Measurements from ENCODE around the gene ICAM1.
A peak's percentile ranks its signal among the peaks of the same experiment; 100 is the strongest.

ICAM1 gene, protein sequence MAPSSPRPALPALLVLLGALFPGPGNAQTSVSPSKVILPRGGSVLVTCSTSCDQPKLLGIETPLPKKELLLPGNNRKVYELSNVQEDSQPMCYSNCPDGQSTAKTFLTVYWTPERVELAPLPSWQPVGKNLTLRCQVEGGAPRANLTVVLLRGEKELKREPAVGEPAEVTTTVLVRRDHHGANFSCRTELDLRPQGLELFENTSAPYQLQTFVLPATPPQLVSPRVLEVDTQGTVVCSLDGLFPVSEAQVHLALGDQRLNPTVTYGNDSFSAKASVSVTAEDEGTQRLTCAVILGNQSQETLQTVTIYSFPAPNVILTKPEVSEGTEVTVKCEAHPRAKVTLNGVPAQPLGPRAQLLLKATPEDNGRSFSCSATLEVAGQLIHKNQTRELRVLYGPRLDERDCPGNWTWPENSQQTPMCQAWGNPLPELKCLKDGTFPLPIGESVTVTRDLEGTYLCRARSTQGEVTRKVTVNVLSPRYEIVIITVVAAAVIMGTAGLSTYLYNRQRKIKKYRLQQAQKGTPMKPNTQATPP

DNA sequence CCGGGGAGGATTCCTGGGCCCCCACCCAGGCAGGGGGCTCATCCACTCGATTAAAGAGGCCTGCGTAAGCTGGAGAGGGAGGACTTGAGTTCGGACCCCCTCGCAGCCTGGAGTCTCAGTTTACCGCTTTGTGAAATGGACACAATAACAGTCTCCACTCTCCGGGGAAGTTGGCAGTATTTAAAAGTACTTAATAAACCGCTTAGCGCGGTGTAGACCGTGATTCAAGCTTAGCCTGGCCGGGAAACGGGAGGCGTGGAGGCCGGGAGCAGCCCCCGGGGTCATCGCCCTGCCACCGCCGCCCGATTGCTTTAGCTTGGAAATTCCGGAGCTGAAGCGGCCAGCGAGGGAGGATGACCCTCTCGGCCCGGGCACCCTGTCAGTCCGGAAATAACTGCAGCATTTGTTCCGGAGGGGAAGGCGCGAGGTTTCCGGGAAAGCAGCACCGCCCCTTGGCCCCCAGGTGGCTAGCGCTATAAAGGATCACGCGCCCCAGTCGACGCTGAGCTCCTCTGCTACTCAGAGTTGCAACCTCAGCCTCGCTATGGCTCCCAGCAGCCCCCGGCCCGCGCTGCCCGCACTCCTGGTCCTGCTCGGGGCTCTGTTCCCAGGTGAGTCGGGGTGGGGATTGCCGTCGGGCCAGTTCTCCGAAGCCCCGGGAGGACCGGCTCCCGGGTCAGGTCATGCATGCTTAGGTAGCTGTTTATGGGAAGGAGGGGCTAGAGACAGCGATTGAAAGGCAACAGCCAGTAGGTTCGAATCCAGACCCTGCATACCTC lies at the start of gene ICAM1:
Gene ICAM1 (plus strand): TSS at position 505 of the 779 bp plus-strand sequence. CDS start 40 bp downstream, at position 545.
- peak; percentile 33 for DNase-seq (ENCODE audit: low read depth)
- H3K4me3 ChIP-seq (ENCODE audit: low read length) = peak within 1 kb of the TSS; percentile 75
- peaks cover 5% of the 10 kb centered on the region for H3K4me1 ChIP-seq (ENCODE audit: control insufficient read depth, insufficient read depth, low read length)
- H3K27me3 ChIP-seq (replicated peaks; ENCODE audit: control insufficient read depth, insufficient read depth, low read length) = no peaks in the 10 kb centered on the region
- no peaks in the 10 kb centered on the region for H3K9me3 ChIP-seq (ENCODE audit: control insufficient read depth, low read length)
- H3K36me3 ChIP-seq (ENCODE audit: control insufficient read depth, insufficient read depth, low read length, severe bottlenecking) = no peaks in the 10 kb centered on the region
- H3K9ac ChIP-seq (ENCODE audit: low read length) = peak within 1 kb of the TSS; percentile 73

DNA sequence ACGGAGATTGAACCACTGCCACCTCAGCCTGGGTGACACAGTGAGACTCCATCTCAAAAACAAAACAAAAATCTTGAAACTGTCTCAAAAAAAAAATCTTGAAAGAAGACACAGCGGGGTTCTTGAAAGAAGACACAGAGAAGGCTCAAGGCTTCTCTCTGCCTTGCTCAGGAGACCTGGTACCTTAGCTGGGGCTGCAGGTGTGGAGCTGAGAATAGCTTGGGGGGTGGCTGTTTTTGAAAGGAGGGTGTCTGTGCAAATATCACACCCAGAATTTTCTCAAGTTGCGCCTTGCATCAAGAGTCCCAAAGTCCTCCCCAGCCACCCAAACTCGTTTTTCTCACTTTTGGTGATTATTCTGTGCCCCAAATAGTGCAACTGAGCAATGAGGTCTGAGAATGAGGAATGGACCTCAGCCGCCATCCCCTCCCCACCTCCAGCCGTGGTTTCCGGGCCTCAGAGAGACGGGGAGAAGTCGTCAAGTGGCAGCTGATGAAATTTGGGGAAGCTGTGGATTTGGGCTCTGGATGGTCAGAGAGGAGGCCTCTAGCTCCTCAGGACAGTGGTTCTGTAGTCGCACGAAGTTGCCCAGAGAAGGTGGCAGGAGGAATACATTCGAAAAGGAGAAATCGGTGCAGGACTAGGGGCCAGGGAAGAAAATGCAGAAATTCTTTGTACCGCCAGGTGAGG lies 48.6 kb upstream of the ICAM1 start:
- peaks cover 12% of the 10 kb centered on the region for H3K36me3 ChIP-seq (ENCODE audit: control insufficient read depth, insufficient read depth, low read length, severe bottlenecking)
- H3K9ac ChIP-seq (ENCODE audit: low read length) = no peak overlapping the region
- H3K9me3 ChIP-seq (ENCODE audit: control insufficient read depth, low read length) = no peaks in the 10 kb centered on the region
- H3K27me3 ChIP-seq (replicated peaks; ENCODE audit: control insufficient read depth, insufficient read depth, low read length) = no peaks in the 10 kb centered on the region
- peaks cover 20% of the 10 kb centered on the region for H3K4me1 ChIP-seq (ENCODE audit: control insufficient read depth, insufficient read depth, low read length)
- H3K4me3 ChIP-seq (ENCODE audit: low read length) = no peak overlapping the region
- no peak for DNase-seq (ENCODE audit: low read depth)

DNA sequence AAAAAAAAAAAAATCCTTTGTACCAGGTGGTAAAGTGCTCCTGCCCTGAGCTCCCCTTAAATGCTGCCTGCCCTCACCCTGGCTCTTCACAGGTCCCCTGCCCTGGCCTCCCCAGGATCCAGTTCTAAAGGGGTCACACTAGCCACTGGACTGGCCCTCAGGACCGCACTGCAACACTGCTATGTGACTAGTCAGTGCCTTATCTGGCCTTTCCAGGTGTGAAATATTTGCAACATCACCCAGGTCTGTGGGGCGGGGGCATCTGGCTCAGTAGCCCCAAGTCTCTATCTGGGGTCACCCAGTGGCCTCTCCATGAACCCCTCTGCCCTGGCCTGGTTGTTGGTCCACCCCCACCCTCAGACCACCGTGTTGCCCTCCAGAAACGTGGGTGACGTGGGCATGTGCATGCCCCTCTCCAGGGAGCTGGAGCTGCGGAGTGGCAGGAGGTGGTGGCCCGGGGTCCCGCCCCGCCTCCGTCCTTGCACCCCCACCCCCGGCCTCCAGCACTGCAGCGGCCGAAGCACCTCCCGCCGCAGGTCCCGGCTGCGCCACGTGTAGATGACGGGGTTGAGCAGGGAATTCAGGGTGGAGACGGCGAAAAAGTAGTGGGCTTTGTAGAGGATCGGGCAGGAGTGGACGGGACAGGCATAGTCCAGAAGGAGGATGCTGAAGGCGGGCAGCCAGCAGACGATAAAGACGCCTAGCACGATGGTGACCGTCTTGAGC lies 47.3 kb upstream of the ICAM1 start:
- H3K4me3 ChIP-seq (ENCODE audit: low read length) = no peak overlapping the region
- H3K27me3 ChIP-seq (replicated peaks; ENCODE audit: control insufficient read depth, insufficient read depth, low read length) = no peaks in the 10 kb centered on the region
- no peak for DNase-seq (ENCODE audit: low read depth)
- H3K4me1 ChIP-seq (ENCODE audit: control insufficient read depth, insufficient read depth, low read length) = peaks cover 27% of the 10 kb centered on the region
- no peak overlapping the region for H3K9ac ChIP-seq (ENCODE audit: low read length)
- H3K36me3 ChIP-seq (ENCODE audit: control insufficient read depth, insufficient read depth, low read length, severe bottlenecking) = peaks cover 12% of the 10 kb centered on the region
- no peaks in the 10 kb centered on the region for H3K9me3 ChIP-seq (ENCODE audit: control insufficient read depth, low read length)

DNA sequence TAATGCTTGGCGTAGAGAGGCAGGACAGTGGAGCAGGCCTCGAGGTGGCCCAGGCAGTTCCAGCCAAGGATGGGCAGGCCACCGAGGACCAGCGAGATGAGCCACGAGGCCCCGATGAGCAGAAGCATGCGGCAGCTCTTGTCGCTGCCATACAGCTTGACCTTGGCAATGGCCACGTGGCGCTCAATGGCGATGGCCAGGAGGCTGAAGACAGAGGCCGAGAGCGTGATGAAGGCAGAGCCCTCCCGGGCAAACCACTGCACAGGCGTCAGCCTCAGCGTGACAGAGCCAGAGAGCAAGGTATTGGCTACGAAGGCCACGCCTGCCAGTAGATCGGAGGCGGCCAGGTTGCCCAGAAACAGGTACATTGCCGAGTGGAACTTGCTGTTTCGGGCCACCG lies 46.6 kb upstream of the ICAM1 start:
- Histone ChIP-seq H3K27me3 (replicated peaks; ENCODE audit: control insufficient read depth, insufficient read depth, low read length) (no peaks in the 10 kb centered on the region), H3K4me1 (ENCODE audit: control insufficient read depth, insufficient read depth, low read length) (peaks cover 27% of the 10 kb centered on the region), H3K9me3 (ENCODE audit: control insufficient read depth, low read length) (no peaks in the 10 kb centered on the region), H3K36me3 (ENCODE audit: control insufficient read depth, insufficient read depth, low read length, severe bottlenecking) (peaks cover 12% of the 10 kb centered on the region), H3K9ac (ENCODE audit: low read length) (no peak overlapping the region), H3K4me3 (ENCODE audit: low read length) (no peak overlapping the region)
- DNase-seq (ENCODE audit: low read depth) = no peak

DNA sequence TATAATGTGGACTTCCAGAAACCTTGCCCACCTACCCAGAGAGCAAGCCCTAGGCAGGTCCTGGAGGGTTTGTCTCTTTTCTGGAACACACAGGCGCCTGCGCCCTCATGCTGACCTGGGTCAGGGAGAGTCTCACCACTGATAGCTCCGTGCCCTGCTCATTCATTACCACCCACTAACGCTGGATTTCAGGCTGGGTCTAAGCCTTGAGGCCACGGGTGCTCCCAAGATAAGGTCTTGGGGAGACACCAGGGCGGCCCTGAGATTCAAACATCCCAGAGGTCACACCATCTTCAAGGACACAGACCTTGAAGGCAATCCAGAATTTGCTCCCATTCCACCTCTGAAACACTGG lies 44.9 kb upstream of the ICAM1 start:
- H3K9ac ChIP-seq (ENCODE audit: low read length) = peak overlapping the region; percentile 67
- no peaks in the 10 kb centered on the region for H3K9me3 ChIP-seq (ENCODE audit: control insufficient read depth, low read length)
- DNase-seq (ENCODE audit: low read depth) = no peak
- peak overlapping the region; percentile 22 for H3K4me3 ChIP-seq (ENCODE audit: low read length)
- peaks cover 12% of the 10 kb centered on the region for H3K36me3 ChIP-seq (ENCODE audit: control insufficient read depth, insufficient read depth, low read length, severe bottlenecking)
- H3K4me1 ChIP-seq (ENCODE audit: control insufficient read depth, insufficient read depth, low read length) = peaks cover 24% of the 10 kb centered on the region
- no peaks in the 10 kb centered on the region for H3K27me3 ChIP-seq (replicated peaks; ENCODE audit: control insufficient read depth, insufficient read depth, low read length)

DNA sequence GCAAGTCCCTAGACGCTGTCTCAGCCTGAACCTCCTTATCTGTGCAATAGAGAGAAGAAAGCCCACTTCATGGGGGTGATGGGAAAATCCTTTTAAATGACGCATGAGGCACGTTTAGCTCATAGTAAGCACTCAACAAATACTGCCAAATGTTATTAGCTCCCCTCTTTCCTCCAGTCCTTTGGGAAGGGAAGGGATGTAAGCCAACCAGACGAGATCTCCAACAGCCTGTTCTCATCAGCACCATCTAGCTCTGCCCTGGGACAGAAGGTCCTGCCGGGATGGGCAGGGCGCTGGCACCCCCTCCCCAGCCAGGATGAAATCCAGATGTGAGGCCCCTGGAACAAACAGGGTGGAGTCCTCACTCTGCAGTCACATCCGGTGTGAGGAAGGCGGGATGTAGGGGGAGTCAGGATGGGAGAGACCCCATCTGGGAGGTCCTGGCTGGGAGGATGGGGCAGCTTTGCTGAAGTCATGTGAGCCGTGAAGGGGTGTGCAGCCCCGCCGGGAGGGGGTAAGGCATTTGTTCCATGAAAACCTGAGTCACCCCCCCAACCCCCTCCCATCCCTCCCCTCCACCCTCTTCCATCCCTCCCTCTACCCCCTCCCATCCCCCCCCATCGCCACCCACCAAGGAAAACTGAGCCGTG lies 44.4 kb upstream of the ICAM1 start:
- Histone ChIP-seq H3K4me3 (ENCODE audit: low read length) (peak overlapping the region; percentile 22), H3K27me3 (replicated peaks; ENCODE audit: control insufficient read depth, insufficient read depth, low read length) (no peaks in the 10 kb centered on the region), H3K36me3 (ENCODE audit: control insufficient read depth, insufficient read depth, low read length, severe bottlenecking) (peaks cover 12% of the 10 kb centered on the region), H3K4me1 (ENCODE audit: control insufficient read depth, insufficient read depth, low read length) (peaks cover 24% of the 10 kb centered on the region), H3K9me3 (ENCODE audit: control insufficient read depth, low read length) (no peaks in the 10 kb centered on the region), H3K9ac (ENCODE audit: low read length) (peak overlapping the region; percentile 67)
- peak; percentile 92 for DNase-seq (ENCODE audit: low read depth)

DNA sequence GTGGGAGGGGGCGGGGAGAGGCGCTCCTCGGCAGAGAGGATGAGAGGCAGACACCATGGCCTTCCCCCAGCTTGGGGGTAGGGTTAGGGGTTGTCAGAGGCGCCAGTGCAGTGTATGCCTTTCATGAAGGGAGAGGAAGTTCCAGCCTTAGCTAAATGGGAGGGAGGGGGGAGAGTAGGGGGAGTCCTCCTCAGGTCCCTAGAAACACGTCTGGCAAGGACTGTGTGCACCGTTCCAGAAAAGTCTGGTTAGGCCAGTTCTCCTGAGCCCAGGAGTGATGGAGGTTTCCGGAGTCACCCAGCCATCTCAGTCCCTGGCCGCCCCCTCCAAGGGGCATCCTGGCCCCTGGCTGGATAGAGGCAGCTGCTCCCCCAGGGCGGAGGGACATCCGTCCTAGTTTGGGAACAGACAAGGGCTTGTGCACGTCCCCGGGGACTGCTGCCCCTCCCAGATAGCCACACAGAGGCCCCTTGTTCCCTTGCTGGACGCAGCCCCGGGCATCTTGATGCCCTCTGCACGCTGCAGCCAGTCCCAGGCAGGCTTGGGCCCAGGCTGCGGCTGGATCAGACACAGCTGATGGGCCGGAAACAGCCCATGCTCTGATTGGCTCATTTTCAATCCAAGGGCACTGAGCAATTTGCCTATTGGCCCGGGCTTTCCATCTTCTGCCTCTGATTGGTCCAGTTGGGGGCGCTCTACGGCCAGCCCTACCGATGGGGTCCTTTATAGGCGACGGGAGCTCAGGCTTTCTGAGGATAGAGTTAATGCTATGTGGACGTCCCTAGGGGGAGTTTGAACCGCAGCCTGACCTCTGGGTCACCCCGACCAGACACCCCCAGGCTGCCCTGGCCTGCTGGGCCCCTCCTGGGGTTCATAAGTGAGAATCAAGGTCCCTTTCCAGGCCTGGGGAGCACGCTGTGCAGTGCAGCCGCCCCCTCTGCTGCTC lies 43.6 kb upstream of the ICAM1 start:
- no peaks in the 10 kb centered on the region for H3K27me3 ChIP-seq (replicated peaks; ENCODE audit: control insufficient read depth, insufficient read depth, low read length)
- H3K9ac ChIP-seq (ENCODE audit: low read length) = peak overlapping the region; percentile 76
- H3K4me1 ChIP-seq (ENCODE audit: control insufficient read depth, insufficient read depth, low read length) = peaks cover 24% of the 10 kb centered on the region
- DNase-seq (ENCODE audit: low read depth) = peak; percentile 27
- peaks cover 12% of the 10 kb centered on the region for H3K36me3 ChIP-seq (ENCODE audit: control insufficient read depth, insufficient read depth, low read length, severe bottlenecking)
- no peaks in the 10 kb centered on the region for H3K9me3 ChIP-seq (ENCODE audit: control insufficient read depth, low read length)
- peak overlapping the region; percentile 8 for H3K4me3 ChIP-seq (ENCODE audit: low read length)

DNA sequence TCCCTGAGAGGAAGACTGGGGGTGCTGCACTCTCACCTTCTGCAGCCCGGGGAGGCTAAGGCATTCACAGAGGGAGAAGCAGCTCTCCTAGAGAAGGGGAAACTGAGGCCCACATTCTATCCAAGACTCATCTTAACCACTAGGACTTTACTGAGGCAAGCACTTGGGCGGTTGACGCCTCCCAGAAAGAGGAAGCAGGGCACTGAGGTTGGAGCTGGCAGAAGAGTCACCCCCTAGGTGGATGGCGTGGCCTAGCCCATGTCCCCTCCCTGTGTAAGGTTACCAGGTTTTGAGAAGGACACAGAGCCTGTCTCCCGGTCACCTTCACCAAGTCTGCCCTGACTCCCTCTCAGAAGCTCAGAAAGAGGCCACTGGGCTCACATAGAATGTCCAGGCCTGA lies 42.5 kb upstream of the ICAM1 start:
- Histone ChIP-seq H3K9ac (ENCODE audit: low read length) (peak overlapping the region; percentile 17), H3K9me3 (ENCODE audit: control insufficient read depth, low read length) (no peaks in the 10 kb centered on the region), H3K36me3 (ENCODE audit: control insufficient read depth, insufficient read depth, low read length, severe bottlenecking) (peaks cover 11% of the 10 kb centered on the region), H3K4me3 (ENCODE audit: low read length) (no peak overlapping the region), H3K4me1 (ENCODE audit: control insufficient read depth, insufficient read depth, low read length) (peaks cover 24% of the 10 kb centered on the region), H3K27me3 (replicated peaks; ENCODE audit: control insufficient read depth, insufficient read depth, low read length) (no peaks in the 10 kb centered on the region)
- DNase-seq (ENCODE audit: low read depth) = no peak

DNA sequence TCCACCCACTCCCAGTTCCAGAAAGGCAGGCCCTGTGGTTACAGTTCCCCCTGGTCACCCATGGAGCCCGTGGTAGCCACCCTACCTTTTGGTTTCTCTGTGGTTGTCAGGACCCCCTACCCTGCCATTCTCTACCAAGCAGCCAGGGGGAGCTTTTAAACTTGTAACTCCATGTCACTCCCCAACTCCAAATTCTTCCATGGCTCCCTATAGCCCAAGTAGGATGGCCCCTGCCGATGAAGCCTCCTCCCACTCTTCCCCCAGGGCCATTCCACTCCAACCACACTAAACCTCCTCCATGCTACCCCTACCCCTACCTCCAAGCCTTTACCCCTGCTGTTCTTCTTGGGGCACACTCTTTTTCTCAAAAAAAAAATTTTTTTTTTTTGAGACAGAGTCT lies 42.0 kb upstream of the ICAM1 start:
- peaks cover 7% of the 10 kb centered on the region for H3K36me3 ChIP-seq (ENCODE audit: control insufficient read depth, insufficient read depth, low read length, severe bottlenecking)
- H3K9me3 ChIP-seq (ENCODE audit: control insufficient read depth, low read length) = no peaks in the 10 kb centered on the region
- H3K9ac ChIP-seq (ENCODE audit: low read length) = peak overlapping the region; percentile 17
- peaks cover 24% of the 10 kb centered on the region for H3K4me1 ChIP-seq (ENCODE audit: control insufficient read depth, insufficient read depth, low read length)
- H3K27me3 ChIP-seq (replicated peaks; ENCODE audit: control insufficient read depth, insufficient read depth, low read length) = no peaks in the 10 kb centered on the region
- DNase-seq (ENCODE audit: low read depth) = peak; percentile 79
- H3K4me3 ChIP-seq (ENCODE audit: low read length) = peak overlapping the region; percentile 28

Measured in adipocyte (in vitro differentiated cells).